Transverse colon (tissue), 4 donors: ENCODE data around the gene OR51M1. TPM values are rescaled to one million over a fixed set of nuclear protein-coding genes. Genes with fewer than 3 reads are reported as not detected.
"Not testable (repeated sequence)": the region's sequence is repeated elsewhere in the genome, so short reads cannot be mapped to it uniquely, and the experiment has no call there.

ENCODE experiments used
- DNase-seq: peaks from one replicate; pipeline ENCODE4 v3.0.0-alpha.2; 2019
- H3K27ac ChIP-seq, 4 donors: fragments of 200-600 bp; sonication (generic); 2 replicates each; pipeline ENCODE4 v1.5.1; 2016 to 2018; ENCODE audit warnings: inconsistent platforms in 4 of 4
- H3K27me3 ChIP-seq: fragments of 200-600 bp; sonication (generic); 2 replicates; pipeline ENCODE4 v1.5.1; 2017; ENCODE audit warnings: inconsistent platforms
- H3K36me3 ChIP-seq, 4 donors: fragments of 200-600 bp; sonication (generic); 2 replicates each; pipeline ENCODE4 v1.5.1; 2017 to 2019; ENCODE audit warnings: inconsistent platforms in 4 of 4
- H3K4me1 ChIP-seq, 4 donors: fragments of 200-600 bp; sonication (generic); 2 replicates each; pipeline ENCODE4 v1.5.1; 2017 to 2020; ENCODE audit warnings: inconsistent platforms in 4 of 4
- H3K4me3 ChIP-seq, 4 donors: fragments of 200-600 bp; sonication (generic); 1 replicate in 1 of 4; 2 replicates in 3 of 4; pipeline versions ENCODE4 v1.5.1 to v1.6.1; 2017 to 2019; ENCODE audit warnings: inconsistent platforms in 4 of 4
- H3K9me3 ChIP-seq, 2 donors: fragments of 200-600 bp; sonication (generic); 2 replicates each; pipeline ENCODE4 v1.5.1; 2017 to 2019; ENCODE audit warnings: inconsistent platforms in 2 of 2
- EP300 ChIP-seq: sonication (generic); formaldehyde crosslinking; IDR thresholded peaks from one replicate; pipeline ENCODE4 v1.6.1; 2017; ENCODE audit warnings: antibody characterized with exemption, low read depth
- POLR2A ChIP-seq: fragments of 450-650 bp; IDR thresholded peaks from one replicate; pipeline ENCODE4 v1.6.1; 2016; ENCODE audit warnings: antibody characterized with exemption, mild to moderate bottlenecking, moderate library complexity
- POLR2AphosphoS5 ChIP-seq, 3 donors: sonication (generic); formaldehyde crosslinking; IDR thresholded peaks; one replicate each; pipeline ENCODE4 v1.6.1; 2016; ENCODE audit warnings: antibody characterized with exemption in 3 of 3
- WGBS, 2 donors: methylation state at CpG; one replicate each; pipeline ENCODE4 v1.1.5; 2018; ENCODE audit warnings: low coverage in 1 of 2; 5-methylcytosine and 5-hydroxymethylcytosine counted together
- in situ Hi-C, 4 donors: fragments of 200-750 bp; cut with MboI; loops; one replicate each; pipeline versions ENCODE4 v1.15.0 to v1.15.1; 2017; ENCODE audit warnings: low sequenced_read_pairs in 3 of 4, low pct_ligation_motif_present in 1 of 4, low pct_unique_long_range_greater_than_20kb in 1 of 4
- intact Hi-C: fragments of 100-400 bp; cut with DNase I; formaldehyde crosslinking; loops from one replicate; pipeline ENCODE4 v1.15.1; 2023; ENCODE audit warnings: low total_unique reads
- total RNA-seq, 4 donors: library from RNA; depleted of rRNA; stranded (reverse); fragments of >200 nt; gene quantifications; one replicate each; pipeline ENCODE4 v1.1.0, GENCODE V29; 2016
- TF ChIP-seq, protein P1 (sequence below), 5 experiments: fragments of 200-600 bp in 3 of 5; fragments of 450-650 bp in 2 of 5; sonication (generic) in 3 of 5; IDR thresholded peaks; 1 replicate in 2 of 5; 2 replicates in 3 of 5; pipeline ENCODE4 v1.5.1; 2016 to 2017; ENCODE audit warnings: antibody characterized with exemption in 5 of 5, inconsistent platforms in 3 of 5, mild to moderate bottlenecking in 2 of 5, moderate library complexity in 1 of 5

Gene OR51M1, protein sequence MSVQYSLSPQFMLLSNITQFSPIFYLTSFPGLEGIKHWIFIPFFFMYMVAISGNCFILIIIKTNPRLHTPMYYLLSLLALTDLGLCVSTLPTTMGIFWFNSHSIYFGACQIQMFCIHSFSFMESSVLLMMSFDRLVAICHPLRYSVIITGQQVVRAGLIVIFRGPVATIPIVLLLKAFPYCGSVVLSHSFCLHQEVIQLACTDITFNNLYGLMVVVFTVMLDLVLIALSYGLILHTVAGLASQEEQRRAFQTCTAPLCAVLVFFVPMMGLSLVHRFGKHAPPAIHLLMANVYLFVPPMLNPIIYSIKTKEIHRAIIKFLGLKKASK
- not detected for total RNA-seq

DNA sequence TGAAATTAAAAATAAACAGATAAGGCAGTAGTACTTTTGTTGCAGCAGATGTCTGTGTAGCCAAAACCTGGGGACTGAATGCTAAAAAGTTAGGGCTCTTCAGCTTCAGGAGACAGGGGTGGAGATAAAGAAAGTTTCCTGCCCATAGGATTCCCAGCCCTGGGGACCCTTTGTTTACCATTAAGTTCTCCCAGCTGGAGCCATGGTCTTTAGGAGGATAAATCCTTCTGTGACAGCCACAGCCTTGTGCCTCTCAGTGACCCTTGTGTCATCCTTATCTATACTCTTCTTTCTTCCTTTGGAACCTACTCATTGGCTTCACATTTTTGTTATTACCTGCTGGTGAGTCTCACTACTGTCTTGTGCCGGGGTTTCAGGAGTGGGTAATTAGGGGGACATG lies at the start of gene OR51M1:
OR51M1 (plus strand) TSS at position 237 of the 400 bp plus-strand sequence. CDS start 5,587 bp downstream, outside the sequence.
- intact Hi-C loops = no loop called here
- no peak within 1 kb of the TSS for H3K4me3 ChIP-seq
- H3K9me3 ChIP-seq = no peaks in the 10 kb centered on the region
- no peaks in the 10 kb centered on the region for H3K27me3 ChIP-seq
- H3K27ac ChIP-seq = no peak within 1 kb of the TSS
- TF ChIP-seq POLR2A = no peak
- no peaks in the 10 kb centered on the region for H3K4me1 ChIP-seq
- in situ Hi-C loops = no loop called here
- no peaks in the 10 kb centered on the region for H3K36me3 ChIP-seq
- WGBS, 2 donors = 67 to 100% methylated on average over 1 of the region's 1 CpG
- no peak for DNase-seq

DNA sequence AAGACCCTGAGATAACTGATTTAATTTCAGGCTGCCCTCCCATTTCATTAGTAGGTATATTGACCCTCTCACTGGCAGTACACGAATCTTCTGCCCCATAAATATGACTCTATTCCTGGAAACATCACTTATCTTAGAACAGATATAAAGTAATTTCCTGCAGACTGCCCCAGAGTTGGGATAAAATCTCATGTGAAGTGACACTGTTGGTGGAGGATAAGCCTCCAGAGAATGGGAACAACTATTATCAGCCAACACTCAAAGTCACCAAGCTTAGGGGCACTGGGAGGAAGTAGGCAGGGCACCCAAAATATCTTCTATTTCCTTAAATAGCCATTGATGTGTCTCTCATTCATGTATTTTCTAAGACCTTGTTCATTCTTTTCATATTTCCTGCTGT lies 48.4 kb upstream of the OR51M1 start:
- 25 to 48% methylated on average over 1 of the region's 1 CpG for WGBS, 2 donors
- TF ChIP-seq EP300 (no peak), POLR2A (no peak), POLR2AphosphoS5 (IDR thresholded peaks at IDR 0.05) (no peak)
- TF ChIP-seq, protein P1, sequence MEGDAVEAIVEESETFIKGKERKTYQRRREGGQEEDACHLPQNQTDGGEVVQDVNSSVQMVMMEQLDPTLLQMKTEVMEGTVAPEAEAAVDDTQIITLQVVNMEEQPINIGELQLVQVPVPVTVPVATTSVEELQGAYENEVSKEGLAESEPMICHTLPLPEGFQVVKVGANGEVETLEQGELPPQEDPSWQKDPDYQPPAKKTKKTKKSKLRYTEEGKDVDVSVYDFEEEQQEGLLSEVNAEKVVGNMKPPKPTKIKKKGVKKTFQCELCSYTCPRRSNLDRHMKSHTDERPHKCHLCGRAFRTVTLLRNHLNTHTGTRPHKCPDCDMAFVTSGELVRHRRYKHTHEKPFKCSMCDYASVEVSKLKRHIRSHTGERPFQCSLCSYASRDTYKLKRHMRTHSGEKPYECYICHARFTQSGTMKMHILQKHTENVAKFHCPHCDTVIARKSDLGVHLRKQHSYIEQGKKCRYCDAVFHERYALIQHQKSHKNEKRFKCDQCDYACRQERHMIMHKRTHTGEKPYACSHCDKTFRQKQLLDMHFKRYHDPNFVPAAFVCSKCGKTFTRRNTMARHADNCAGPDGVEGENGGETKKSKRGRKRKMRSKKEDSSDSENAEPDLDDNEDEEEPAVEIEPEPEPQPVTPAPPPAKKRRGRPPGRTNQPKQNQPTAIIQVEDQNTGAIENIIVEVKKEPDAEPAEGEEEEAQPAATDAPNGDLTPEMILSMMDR (IDR thresholded peaks at IDR 0.05) = no peak
- Histone ChIP-seq H3K27ac (no peak overlapping the region), H3K4me1 (no peaks in the 10 kb centered on the region), H3K27me3 (no peaks in the 10 kb centered on the region), H3K9me3 (no peaks in the 10 kb centered on the region), H3K4me3 (no peak overlapping the region), H3K36me3 (no peaks in the 10 kb centered on the region)
- in situ Hi-C loops = no loop called here
- DNase-seq = no peak
- intact Hi-C loops = no loop called here

DNA sequence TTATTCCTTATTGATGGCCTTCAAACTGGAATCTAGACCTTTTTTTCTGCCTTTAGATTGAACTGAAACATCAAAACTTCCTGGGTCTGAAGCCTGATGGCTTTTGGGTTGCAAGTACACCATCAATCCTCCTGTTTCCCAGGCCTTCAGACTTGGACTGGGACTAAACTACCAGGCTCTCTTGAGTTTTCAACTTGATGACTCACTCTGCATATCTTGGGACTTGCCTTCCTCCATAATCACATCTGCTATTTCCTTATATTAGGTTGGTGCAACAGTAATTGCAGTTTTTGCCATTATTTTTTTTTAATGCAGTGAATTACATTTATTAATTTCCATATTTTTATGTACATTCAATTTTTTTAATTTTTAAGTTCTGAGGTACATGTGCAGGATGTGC lies 47.3 kb upstream of the OR51M1 start:
- H3K4me1 ChIP-seq = no peaks in the 10 kb centered on the region
- H3K9me3 ChIP-seq = no peaks in the 10 kb centered on the region
- no peaks in the 10 kb centered on the region for H3K36me3 ChIP-seq
- no peak overlapping the region for H3K4me3 ChIP-seq
- H3K27me3 ChIP-seq = no peaks in the 10 kb centered on the region
- TF ChIP-seq POLR2AphosphoS5 (IDR thresholded peaks at IDR 0.05) = no peak
- TF ChIP-seq EP300 = no peak
- TF ChIP-seq, protein P1 (IDR thresholded peaks at IDR 0.05) = no peak
- TF ChIP-seq POLR2A = no peak
- intact Hi-C loops = no loop called here
- no peak for DNase-seq
- H3K27ac ChIP-seq = no peak overlapping the region
- in situ Hi-C loops = no loop called here

DNA sequence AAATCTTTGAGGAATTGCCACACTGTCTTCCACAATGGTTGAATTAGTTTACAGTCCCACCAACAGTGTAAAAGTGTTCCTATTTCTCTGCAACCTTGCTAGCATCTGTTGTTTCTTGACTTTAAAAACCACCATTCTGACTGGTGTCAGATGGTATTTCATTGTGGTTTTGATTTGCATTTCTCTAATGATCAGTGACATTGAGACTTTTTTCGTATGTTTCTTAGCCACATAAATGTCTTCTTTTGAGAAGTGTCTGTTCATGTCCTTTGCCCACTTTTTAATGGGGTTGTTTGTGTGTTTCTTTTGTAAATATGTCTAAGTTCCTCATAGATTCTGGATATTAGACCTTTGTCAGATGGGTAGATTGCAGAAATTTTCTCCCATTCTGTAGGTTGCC lies 46.4 kb upstream of the OR51M1 start:
- intact Hi-C loops, H3K36me3 ChIP-seq, in situ Hi-C loops, H3K4me1 ChIP-seq, H3K27ac ChIP-seq, H3K4me3 ChIP-seq, H3K27me3 ChIP-seq, DNase-seq, H3K9me3 ChIP-seq: not testable (repeated sequence)
- WGBS, 2 donors = 64 to 72% methylated on average over 1 of the region's 1 CpG

DNA sequence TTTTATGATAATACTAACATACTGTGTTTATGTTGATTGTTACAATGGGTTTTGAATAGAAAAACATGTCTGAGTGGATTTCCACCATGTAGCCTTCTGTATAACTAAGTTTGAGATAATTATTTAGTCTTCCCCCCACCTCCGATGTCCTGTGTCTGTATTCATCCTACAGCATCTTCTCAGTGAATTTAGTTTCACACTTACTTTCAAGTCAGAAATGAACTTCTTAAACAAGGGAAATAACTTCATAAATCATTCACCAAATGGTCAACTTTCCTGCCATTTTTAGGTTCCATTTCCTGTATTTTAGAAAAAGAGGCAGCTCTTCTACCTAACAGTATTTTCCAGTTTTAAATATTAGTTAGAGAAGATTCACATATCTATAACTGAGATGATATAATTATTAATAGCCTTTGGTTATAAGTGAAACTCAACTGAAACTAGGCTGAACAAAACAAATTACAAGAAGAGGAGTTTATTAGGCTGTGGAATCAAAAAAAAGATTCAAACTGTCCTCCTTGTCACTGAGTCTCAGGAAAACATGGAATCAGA lies 43.8 kb upstream of the OR51M1 start:
- TF ChIP-seq, protein P1 (IDR thresholded peaks at IDR 0.05) = no peak
- no peak for TF ChIP-seq EP300
- TF ChIP-seq POLR2A = no peak
- no peak for TF ChIP-seq POLR2AphosphoS5 (IDR thresholded peaks at IDR 0.05)
- Histone ChIP-seq H3K4me3 (no peak overlapping the region), H3K9me3 (no peaks in the 10 kb centered on the region), H3K27ac (no peak overlapping the region), H3K4me1 (no peaks in the 10 kb centered on the region), H3K36me3 (no peaks in the 10 kb centered on the region), H3K27me3 (no peaks in the 10 kb centered on the region)
- in situ Hi-C loops (no loop called here), intact Hi-C loops (no loop called here)
- DNase-seq = no peak
- WGBS, 2 donors = 80 to 94% methylated on average over 1 of the region's 1 CpG
